Cardiac fibroblast (primary cell): ENCODE results near the gene ARCN1.

Source experiments
- DNase-seq, 2 donors: peaks; one replicate each; pipeline versions ENCODE4 v3.0.0 to v3.0.0-alpha.2; 2010; ENCODE audit warnings: low read depth in 2 of 2
- H3K4me3 ChIP-seq, 2 donors: replicated peaks in 1 of 2; 1 replicate in 1 of 2; 2 replicates in 1 of 2; pipeline ENCODE4 v1.5.1; 2011; ENCODE audit warnings: low read depth in 2 of 2, low read length in 2 of 2, mild to moderate bottlenecking in 2 of 2, moderate library complexity in 1 of 2
- TF ChIP-seq, protein P1 (sequence below): IDR thresholded peaks from one replicate; pipeline ENCODE4 v1.5.1; 2011; ENCODE audit warnings: low read depth, mild to moderate bottlenecking, low read length, inconsistent platforms

The ARCN1 gene

DNA sequence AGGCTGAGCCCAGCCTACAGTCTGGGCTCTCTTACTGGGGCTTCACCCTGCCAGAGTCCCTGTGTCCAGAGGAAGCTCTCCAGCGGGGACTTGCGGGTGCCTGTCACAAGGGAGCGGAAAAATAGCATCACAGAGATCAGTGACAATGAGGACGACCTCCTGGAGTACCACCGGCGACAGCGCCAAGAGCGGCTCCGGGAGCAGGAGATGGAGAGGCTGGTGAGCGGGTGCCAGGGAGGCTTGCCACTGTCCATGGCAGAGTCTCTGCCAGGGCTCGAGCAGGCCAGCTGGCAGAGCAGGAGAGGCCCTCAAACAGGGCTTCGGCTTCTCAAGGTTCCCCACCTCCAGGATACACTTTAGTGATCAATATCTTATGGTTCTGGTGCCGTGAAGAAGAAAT lies 56.2 kb downstream of the ARCN1 start:
- H3K4me3 ChIP-seq = no peak overlapping the region
- no peak for DNase-seq
- TF ChIP-seq, protein P1, sequence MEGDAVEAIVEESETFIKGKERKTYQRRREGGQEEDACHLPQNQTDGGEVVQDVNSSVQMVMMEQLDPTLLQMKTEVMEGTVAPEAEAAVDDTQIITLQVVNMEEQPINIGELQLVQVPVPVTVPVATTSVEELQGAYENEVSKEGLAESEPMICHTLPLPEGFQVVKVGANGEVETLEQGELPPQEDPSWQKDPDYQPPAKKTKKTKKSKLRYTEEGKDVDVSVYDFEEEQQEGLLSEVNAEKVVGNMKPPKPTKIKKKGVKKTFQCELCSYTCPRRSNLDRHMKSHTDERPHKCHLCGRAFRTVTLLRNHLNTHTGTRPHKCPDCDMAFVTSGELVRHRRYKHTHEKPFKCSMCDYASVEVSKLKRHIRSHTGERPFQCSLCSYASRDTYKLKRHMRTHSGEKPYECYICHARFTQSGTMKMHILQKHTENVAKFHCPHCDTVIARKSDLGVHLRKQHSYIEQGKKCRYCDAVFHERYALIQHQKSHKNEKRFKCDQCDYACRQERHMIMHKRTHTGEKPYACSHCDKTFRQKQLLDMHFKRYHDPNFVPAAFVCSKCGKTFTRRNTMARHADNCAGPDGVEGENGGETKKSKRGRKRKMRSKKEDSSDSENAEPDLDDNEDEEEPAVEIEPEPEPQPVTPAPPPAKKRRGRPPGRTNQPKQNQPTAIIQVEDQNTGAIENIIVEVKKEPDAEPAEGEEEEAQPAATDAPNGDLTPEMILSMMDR = no peak

DNA sequence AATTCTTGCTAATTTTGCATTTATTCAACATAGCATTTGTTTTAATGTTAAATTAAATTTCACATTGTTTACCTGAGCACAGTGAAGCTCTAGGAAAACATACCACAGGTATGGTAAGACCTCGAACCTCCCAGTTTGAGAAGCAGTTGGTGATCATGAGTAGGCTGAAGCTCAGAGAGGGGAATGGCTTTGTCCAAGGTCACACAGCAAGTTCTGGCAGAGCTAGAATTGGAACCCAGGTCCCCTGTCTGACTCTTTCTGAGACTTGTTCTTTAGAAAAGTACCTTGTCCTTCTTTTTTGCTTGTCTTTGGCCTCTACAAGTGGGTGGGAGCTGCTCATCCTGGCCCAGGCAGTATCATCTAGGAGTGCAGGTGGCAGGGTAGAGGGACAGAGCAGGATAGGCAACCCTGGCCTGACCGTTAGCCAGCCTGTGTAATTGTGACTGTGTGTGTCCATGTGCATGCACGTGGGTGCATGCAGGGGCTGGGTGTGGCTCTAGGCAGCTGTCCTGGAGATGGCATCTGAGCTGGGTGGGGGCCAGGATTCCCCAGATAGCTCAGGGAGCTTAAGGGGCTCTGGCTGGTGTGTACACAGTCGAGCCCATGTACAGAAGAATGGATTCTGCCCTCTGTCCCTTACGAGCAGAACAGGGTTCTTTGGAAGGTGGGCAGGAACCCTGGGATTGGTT lies 56.8 kb downstream of the ARCN1 start:
- TF ChIP-seq, protein P1 = no peak
- H3K4me3 ChIP-seq = no peak overlapping the region
- no peak for DNase-seq

DNA sequence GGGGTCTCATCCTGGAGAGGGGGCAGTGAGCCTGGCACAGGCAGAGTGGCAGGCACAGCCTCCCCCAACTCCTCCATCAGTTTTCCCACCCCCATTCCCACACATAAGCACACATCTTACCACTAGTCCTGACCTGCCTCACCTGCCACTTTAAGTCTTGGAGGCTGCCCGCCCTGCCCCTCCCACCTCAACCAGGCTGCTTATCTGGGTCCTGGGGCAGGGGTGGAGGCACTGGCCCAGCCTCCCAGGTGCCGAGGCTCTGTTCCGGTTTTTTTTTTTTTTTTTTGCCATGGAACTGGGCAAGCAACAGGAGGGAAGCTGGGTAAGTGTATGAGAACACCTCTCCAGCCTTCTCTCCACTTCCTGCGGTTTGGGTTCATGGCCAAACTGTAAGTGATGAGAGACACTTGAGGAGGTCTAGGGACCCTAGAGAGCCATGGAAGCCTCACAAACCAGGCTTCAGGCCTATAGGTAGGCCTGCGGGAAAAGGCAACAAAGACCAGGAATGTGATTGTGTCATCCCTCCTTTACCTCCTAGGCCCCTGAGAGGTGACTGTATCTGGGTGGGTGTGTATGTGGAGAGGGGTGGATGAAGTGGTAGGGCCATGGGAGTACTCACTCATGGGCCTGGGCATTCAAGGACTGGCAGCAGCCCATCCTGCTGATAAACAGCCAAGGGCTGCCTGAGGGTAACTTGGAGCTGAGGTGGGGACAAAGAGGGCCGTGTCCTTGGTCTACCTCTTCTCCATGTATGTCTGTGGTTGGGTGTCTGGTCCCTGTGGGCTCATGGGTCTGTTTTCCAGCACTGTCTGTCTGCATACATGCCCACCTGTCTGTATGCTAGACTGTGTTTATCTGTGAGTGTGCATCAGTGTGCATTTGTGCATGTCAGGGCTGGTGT lies 57.8 kb downstream of the ARCN1 start:
- TF ChIP-seq, protein P1 = no peak
- DNase-seq = no peak
- no peak overlapping the region for H3K4me3 ChIP-seq

DNA sequence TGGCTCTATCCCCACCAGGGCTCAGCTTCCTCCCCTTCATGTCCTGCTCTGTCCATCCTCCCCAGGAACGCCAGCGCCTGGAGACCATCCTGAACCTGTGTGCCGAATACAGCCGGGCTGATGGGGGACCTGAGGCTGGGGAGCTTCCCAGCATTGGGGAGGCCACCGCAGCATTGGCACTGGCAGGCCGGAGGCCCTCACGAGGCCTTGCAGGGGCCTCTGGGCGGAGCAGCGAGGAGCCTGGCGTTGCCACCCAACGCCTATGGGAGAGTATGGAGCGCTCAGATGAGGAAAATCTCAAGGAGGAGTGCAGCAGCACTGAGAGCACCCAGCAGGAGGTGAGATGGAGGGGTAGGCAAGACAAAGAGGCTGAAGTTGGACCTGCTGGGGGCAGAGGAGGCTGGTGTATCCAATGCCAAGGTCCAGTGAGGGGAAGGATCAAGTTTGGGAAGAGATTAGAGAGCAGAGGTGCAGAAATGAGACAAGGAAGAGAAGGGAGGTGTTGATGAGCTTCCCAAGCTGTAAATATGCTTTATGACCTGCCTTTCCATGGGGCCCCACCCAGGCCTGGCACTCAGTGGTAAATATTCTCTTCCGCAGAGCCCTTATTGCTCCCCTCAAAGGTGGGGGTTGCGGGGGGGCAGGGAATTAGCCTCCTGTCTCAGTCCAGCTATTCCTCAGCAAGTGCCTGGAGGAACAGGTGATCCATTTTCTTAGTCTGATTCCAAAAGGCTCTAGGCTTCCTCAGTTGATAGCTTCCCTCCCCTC lies 59.1 kb downstream of the ARCN1 start:
- H3K4me3 ChIP-seq = no peak overlapping the region
- DNase-seq = no peak
- TF ChIP-seq, protein P1 = no peak

DNA sequence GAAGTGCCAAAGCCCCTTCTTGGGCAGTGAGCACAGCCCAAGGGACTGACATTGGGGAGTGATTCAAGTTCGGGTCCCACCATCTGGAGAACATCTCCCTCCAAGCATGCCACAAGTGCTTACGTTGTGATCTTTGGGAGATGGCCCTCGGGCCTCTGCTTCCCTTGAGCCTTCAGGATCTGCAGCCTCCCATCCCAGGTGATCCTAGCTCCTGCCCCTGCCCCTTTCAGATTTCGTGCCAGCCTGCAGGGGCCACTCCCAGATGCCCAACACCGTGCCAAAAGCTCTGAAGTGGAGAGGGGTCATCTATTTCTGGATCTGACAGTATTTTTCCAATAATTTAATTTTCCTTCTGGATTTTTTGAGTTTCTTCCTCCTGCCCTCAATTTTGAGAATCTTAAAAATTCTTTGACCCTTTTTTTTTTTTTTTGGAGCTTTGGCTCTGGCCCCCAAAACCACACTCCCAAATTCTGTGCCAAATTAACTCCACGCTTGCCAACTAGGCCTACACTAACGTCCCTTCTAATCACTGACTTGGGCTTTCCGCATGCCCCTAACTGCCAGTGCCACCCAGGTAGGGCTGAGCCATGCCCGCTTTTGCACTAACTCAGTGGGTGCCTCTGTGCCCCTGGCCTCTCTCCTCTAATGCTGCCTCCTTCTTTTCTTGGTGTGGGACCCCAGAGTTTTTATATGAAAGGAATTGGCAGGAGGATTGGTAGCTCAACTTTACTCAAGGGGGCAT lies 60.5 kb downstream of the ARCN1 start:
- H3K4me3 ChIP-seq = no peak overlapping the region
- no peak for DNase-seq
- TF ChIP-seq, protein P1 = no peak

DNA sequence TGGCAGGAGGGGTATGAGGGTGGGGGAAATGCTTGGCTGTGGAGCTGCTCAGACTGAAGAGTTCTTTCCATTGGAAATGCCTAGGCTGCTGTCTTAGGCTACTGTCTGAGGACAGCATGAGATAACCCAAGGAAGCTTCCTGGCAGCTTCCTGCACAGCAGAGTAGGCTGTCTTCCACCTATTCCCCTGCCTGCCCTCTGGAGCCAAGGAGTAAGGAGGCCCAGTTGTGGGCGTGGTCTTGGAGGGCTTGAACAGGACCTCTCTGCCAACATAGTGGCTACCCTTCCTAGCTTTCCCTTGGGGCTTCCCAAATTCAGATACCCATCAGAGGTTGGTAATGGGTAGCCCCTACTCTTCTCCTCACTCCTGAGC lies 61.1 kb downstream of the ARCN1 start:
- no peak overlapping the region for H3K4me3 ChIP-seq
- no peak for DNase-seq
- TF ChIP-seq, protein P1 = no peak
